MM.1S (cell line): ENCODE results near the gene KCNMA1.

Experiments
- DNase-seq: peaks from one replicate; pipeline ENCODE4 v3.0.0-alpha.2; 2015
- H2AFZ ChIP-seq: fragments of 300-600 bp; sonication (generic); 2 replicates; pipeline ENCODE4 v1.6.0; 2016; ENCODE audit warnings: antibody characterized with exemption, low read length
- H3F3A ChIP-seq: fragments of 300-600 bp; sonication (generic); 2 replicates; pipeline ENCODE4 v1.6.1; 2016; ENCODE audit warnings: mild to moderate bottlenecking, antibody characterized with exemption, low read length, moderate library complexity, mixed read lengths; ENCODE audit not compliant: insufficient read depth
- H3K27ac ChIP-seq: fragments of 300-600 bp; sonication (generic); 2 replicates; pipeline ENCODE4 v1.5.1; 2016; ENCODE audit warnings: mild to moderate bottlenecking, low read length
- H3K27me3 ChIP-seq: fragments of 300-600 bp; sonication (generic); replicated peaks from 2 replicates; pipeline ENCODE4 v1.6.0; 2016; ENCODE audit warnings: low read length; ENCODE audit not compliant: insufficient read depth
- H3K36me3 ChIP-seq: fragments of 300-600 bp; sonication (generic); replicated peaks from 2 replicates; pipeline ENCODE4 v1.6.1; 2016; ENCODE audit warnings: mild to moderate bottlenecking, low read length, mixed read lengths; ENCODE audit not compliant: insufficient read depth
- H3K4me1 ChIP-seq: fragments of 300-600 bp; sonication (generic); 2 replicates; pipeline ENCODE4 v1.6.1; 2016; ENCODE audit warnings: low read length, mixed read lengths
- H3K4me2 ChIP-seq: fragments of 300-600 bp; sonication (generic); 2 replicates; pipeline ENCODE4 v1.6.0; 2016; ENCODE audit warnings: low read depth, low read length
- H3K4me3 ChIP-seq: fragments of 300-600 bp; sonication (generic); 2 replicates; pipeline ENCODE4 v1.5.1; 2016; ENCODE audit warnings: low read length, mixed read lengths
- H3K79me2 ChIP-seq: fragments of 300-600 bp; sonication (generic); 2 replicates; pipeline ENCODE4 v1.6.1; 2016; ENCODE audit warnings: mixed run types, low read length, mixed read lengths
- H3K9ac ChIP-seq: fragments of 300-600 bp; sonication (generic); 2 replicates; pipeline ENCODE4 v1.6.1; 2016; ENCODE audit warnings: low read length, mixed read lengths
- H3K9me2 ChIP-seq: fragments of 300-600 bp; sonication (generic); replicated peaks from 2 replicates; pipeline ENCODE4 v1.6.1; 2016; ENCODE audit warnings: mild to moderate bottlenecking, low read length, mixed read lengths; ENCODE audit not compliant: insufficient read depth
- H3K9me3 ChIP-seq: fragments of 300-600 bp; sonication (generic); replicated peaks from 2 replicates; pipeline ENCODE4 v1.6.1; 2016; ENCODE audit warnings: mild to moderate bottlenecking, low read length, mixed read lengths; ENCODE audit not compliant: insufficient read depth
- H4K20me1 ChIP-seq: fragments of 300-600 bp; sonication (generic); 2 replicates; pipeline ENCODE4 v1.6.1; 2016; ENCODE audit warnings: mild to moderate bottlenecking, low read length, moderate library complexity, mixed read lengths; ENCODE audit not compliant: insufficient read depth
- CTCF ChIP-seq: fragments of 300-600 bp; sonication (generic); IDR thresholded peaks from 2 replicates; pipeline ENCODE4 v1.5.1; 2016; ENCODE audit warnings: antibody characterized with exemption, low read length, mixed read lengths
- EZH2 ChIP-seq: fragments of 300-600 bp; sonication (generic); optimal IDR thresholded peaks from 2 replicates; pipeline ENCODE3; 2017; ENCODE audit warnings: low read depth, mild to moderate bottlenecking, antibody characterized with exemption, low read length, mixed read lengths
- EZH2phosphoT487 ChIP-seq: fragments of 300-600 bp; sonication (generic); IDR thresholded peaks from 2 replicates; pipeline ENCODE4 v1.6.1; 2018; ENCODE audit warnings: antibody characterized with exemption, low read length

KCNMA1 gene

GRCh38 chr10:77311186-77311585 is 326.4 kb downstream of the KCNMA1 start:
- H3K4me2 ChIP-seq, result no peak overlapping the region
- TF ChIP-seq EZH2 (no peak), EZH2phosphoT487 (no peak), CTCF (no peak)
- no peaks in the 10 kb centered on the region for H3K4me1 ChIP-seq
- no peak overlapping the region for H3K27ac ChIP-seq
- no peaks in the 10 kb centered on the region for H3K27me3 ChIP-seq
- no peaks in the 10 kb centered on the region for H3K9me2 ChIP-seq
- H2AFZ ChIP-seq, result no peak overlapping the region
- no peaks in the 10 kb centered on the region for H4K20me1 ChIP-seq
- H3F3A ChIP-seq, result no peaks in the 10 kb centered on the region
- no peak overlapping the region for H3K4me3 ChIP-seq
- no peak overlapping the region for H3K9ac ChIP-seq
- H3K9me3 ChIP-seq, result no peaks in the 10 kb centered on the region
- no peak for DNase-seq
- no peaks in the 10 kb centered on the region for H3K36me3 ChIP-seq
- H3K79me2 ChIP-seq, result no peaks in the 10 kb centered on the region

- no peak overlapping the region for H3K27ac ChIP-seq
- no peaks in the 10 kb centered on the region for H3K9me2 ChIP-seq
- no peaks in the 10 kb centered on the region for H3K4me1 ChIP-seq
- no peaks in the 10 kb centered on the region for H3F3A ChIP-seq
- no peak for DNase-seq
- H3K36me3 ChIP-seq, result no peaks in the 10 kb centered on the region
- no peaks in the 10 kb centered on the region for H4K20me1 ChIP-seq
- no peaks in the 10 kb centered on the region for H3K9me3 ChIP-seq
- H3K79me2 ChIP-seq, result no peaks in the 10 kb centered on the region
- H3K9ac ChIP-seq, result no peak overlapping the region
- H2AFZ ChIP-seq, result no peak overlapping the region
- TF ChIP-seq EZH2 (no peak), CTCF (no peak)
- no peak overlapping the region for H3K4me3 ChIP-seq
- H3K4me2 ChIP-seq, result no peak overlapping the region
- no peaks in the 10 kb centered on the region for H3K27me3 ChIP-seq
These were observed 327.2 kb downstream of the KCNMA1 start for GRCh38 chr10:77310288-77310840.

GRCh38 chr10:77309509-77309908 is 328.1 kb downstream of the KCNMA1 start:
- H3K4me2 ChIP-seq, result no peak overlapping the region
- no peaks in the 10 kb centered on the region for H3K27me3 ChIP-seq
- no peaks in the 10 kb centered on the region for H3K36me3 ChIP-seq
- TF ChIP-seq CTCF (no peak), EZH2phosphoT487 (no peak), EZH2 (no peak)
- H3K4me1 ChIP-seq, result no peaks in the 10 kb centered on the region
- no peaks in the 10 kb centered on the region for H3K79me2 ChIP-seq
- no peak overlapping the region for H3K9ac ChIP-seq
- no peak for DNase-seq
- H3K4me3 ChIP-seq, result no peak overlapping the region
- H2AFZ ChIP-seq, result no peak overlapping the region
- no peak overlapping the region for H3K27ac ChIP-seq
- H4K20me1 ChIP-seq, result no peaks in the 10 kb centered on the region
- H3K9me3 ChIP-seq, result no peaks in the 10 kb centered on the region
- H3K9me2 ChIP-seq, result no peaks in the 10 kb centered on the region
- H3F3A ChIP-seq, result no peaks in the 10 kb centered on the region
